ENCODE data around the gene UNK. TPM values are rescaled to one million over a fixed set of nuclear protein-coding genes. Genes with fewer than 3 reads are reported as not detected.
"Not testable (repeated sequence)": the region's sequence is repeated elsewhere in the genome, so short reads cannot be mapped to it uniquely, and the experiment has no call there.

The UNK gene
- total RNA-seq, 4 donors from 2014 or later: 27.8 to 68.2 (median 31.9) TPM

DNA sequence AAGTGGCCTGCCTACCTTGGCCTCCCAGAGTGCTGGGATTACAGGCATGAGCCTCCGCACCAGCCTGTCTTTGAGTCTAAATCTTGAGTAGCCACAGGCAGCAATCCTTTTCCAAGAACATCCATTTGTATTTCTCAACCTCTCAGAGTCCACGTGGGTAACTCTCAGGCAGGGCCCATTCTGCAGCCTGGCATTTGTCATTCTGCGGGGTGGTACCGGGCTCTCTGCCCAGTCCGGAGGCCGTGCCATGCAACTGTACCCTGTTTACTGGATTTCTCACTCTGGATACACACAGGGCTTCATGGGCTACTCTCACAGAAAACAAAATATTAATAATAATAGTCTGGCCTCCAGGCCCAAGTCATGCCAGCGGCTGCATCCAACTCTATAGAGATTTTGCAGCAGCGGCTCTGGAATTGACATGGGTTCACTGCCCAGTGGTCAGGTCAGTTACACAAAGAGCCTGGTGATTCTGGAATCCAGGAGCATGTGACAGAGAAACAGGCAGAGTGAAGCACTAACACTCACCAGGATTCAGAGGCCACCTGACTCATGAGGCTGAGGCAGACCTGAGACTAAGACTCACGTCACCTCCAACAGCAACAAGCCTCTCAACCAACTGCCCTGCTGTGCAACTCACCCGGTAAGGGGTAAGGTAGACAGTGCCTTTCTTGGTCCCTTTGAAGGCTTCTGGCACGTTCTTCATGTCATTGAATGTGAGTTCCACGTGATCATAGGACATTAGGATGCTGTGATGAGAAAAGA lies 66.5 kb downstream of the UNK start:
- TF ChIP-seq POLR2A (IDR thresholded peaks at IDR 0.05) (no peak), EP300 (IDR thresholded peaks at IDR 0.05) (no peak), POLR2AphosphoS5 (IDR thresholded peaks at IDR 0.05) (no peak)
- TF ChIP-seq, protein P1, sequence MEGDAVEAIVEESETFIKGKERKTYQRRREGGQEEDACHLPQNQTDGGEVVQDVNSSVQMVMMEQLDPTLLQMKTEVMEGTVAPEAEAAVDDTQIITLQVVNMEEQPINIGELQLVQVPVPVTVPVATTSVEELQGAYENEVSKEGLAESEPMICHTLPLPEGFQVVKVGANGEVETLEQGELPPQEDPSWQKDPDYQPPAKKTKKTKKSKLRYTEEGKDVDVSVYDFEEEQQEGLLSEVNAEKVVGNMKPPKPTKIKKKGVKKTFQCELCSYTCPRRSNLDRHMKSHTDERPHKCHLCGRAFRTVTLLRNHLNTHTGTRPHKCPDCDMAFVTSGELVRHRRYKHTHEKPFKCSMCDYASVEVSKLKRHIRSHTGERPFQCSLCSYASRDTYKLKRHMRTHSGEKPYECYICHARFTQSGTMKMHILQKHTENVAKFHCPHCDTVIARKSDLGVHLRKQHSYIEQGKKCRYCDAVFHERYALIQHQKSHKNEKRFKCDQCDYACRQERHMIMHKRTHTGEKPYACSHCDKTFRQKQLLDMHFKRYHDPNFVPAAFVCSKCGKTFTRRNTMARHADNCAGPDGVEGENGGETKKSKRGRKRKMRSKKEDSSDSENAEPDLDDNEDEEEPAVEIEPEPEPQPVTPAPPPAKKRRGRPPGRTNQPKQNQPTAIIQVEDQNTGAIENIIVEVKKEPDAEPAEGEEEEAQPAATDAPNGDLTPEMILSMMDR (IDR thresholded peaks at IDR 0.05): no peak
- WGBS: 86% methylated on average over 12 of the region's 12 CpGs
- H3K27ac ChIP-seq: peak overlapping the region; percentile 21
- no peaks in the 10 kb centered on the region for H3K9me3 ChIP-seq
- no peak overlapping the region for H3K4me3 ChIP-seq
- H3K36me3 ChIP-seq: peaks cover 57% of the 10 kb centered on the region
- no peaks in the 10 kb centered on the region for H3K27me3 ChIP-seq
- H3K4me1 ChIP-seq: peaks cover 65% of the 10 kb centered on the region
- no peak for DNase-seq (ENCODE audit: low spot score in 2 of 2)

DNA sequence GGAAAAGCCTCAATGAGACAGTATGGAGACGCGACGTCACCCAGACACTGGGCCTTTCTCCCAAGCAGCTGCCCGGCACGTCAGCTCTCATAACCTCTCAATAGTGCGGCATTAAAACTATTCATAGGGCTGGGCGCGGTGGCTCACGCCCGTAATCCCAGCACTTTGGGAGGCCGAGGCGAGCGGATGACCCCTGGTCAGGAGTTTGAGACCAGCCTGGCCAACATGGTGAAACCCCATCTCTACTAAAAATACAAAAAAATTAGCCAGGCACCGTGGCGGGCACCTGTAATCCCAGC lies 67.0 kb downstream of the UNK start:
- H3K36me3 ChIP-seq: peaks cover 52% of the 10 kb centered on the region
- H3K27ac ChIP-seq; H3K9me3 ChIP-seq; H3K27me3 ChIP-seq; DNase-seq (ENCODE audit: low spot score in 2 of 2); H3K4me3 ChIP-seq: not testable (repeated sequence)
- 91% methylated on average over 15 of the region's 15 CpGs for WGBS
- peaks cover 65% of the 10 kb centered on the region for H3K4me1 ChIP-seq

DNA sequence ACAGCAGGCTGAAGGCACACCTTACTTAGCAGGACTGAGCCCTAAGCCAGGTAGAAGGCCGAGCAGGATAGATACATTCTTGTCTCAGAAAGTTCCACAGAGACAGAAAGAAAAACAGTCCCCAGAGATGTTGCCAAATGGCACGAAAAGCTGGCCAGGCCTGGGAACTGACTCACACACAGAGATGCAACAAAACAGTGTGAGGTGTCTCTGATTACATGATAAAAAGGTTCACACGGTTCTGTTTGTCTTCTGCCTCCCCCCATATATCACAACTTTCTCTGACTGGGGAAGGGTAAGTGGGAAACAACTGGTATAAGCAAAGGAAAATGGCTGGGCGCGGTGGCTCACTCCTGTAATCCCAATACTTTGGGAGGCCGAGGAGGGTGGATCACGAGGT lies 68.8 kb downstream of the UNK start:
- DNase-seq (ENCODE audit: low spot score in 2 of 2): no peak
- H3K4me1 ChIP-seq: peaks cover 54% of the 10 kb centered on the region
- TF ChIP-seq, protein P1 (IDR thresholded peaks at IDR 0.05): no peak
- TF ChIP-seq EP300 (IDR thresholded peaks at IDR 0.05) (no peak), POLR2A (IDR thresholded peaks at IDR 0.05) (no peak), POLR2AphosphoS5 (IDR thresholded peaks at IDR 0.05) (no peak)
- peak overlapping the region; percentile 61 for H3K4me3 ChIP-seq
- no peaks in the 10 kb centered on the region for H3K9me3 ChIP-seq
- peak overlapping the region; percentile 93 for H3K27ac ChIP-seq
- WGBS: 66% methylated on average over 7 of the region's 7 CpGs
- H3K36me3 ChIP-seq: peaks cover 34% of the 10 kb centered on the region
- H3K27me3 ChIP-seq: no peaks in the 10 kb centered on the region

- Histone ChIP-seq H3K27me3 (no peaks in the 10 kb centered on the region), H3K4me1 (peaks cover 47% of the 10 kb centered on the region), H3K27ac (peak overlapping the region; percentile 93), H3K4me3 (peak overlapping the region; percentile 61), H3K9me3 (no peaks in the 10 kb centered on the region), H3K36me3 (peaks cover 30% of the 10 kb centered on the region)
- TF ChIP-seq POLR2A (IDR thresholded peaks at IDR 0.05) (peak in 1 of 2 donors; percentile 5), EP300 (IDR thresholded peaks at IDR 0.05) (no peak)
- peak in 1 of 2 donors; percentile 73 for DNase-seq (ENCODE audit: low spot score in 2 of 2)
- WGBS: 19% methylated on average over 7 of the region's 7 CpGs
Measured at GRCh38 chr17:75854101-75854748, 69.6 kb downstream of the UNK start.

DNA sequence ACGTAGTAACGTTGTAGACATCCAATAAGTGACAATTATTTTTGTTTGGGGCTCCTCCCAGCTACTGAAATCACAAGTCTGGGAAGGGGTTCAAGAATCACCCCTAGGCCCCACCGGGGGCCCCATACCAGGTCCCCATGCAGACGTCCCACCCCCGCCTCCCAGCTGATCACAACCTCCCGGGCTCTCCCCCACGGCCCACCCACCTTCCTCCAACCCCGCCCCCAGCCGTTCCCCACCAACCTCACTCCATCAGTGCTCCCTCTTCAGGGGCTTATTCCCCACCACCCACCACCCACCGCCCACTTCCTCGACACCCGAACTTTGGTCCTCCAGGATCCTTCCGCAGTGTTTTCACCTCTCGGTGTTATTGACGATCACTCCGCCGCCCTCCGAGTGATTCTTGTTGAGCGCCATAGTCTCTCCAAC lies 70.3 kb downstream of the UNK start:
- TF ChIP-seq, protein P1 (IDR thresholded peaks at IDR 0.05): peak; percentile 20 to 23
- TF ChIP-seq POLR2A (IDR thresholded peaks at IDR 0.05) (no peak), POLR2AphosphoS5 (IDR thresholded peaks at IDR 0.05) (peak in 1 of 3 donors; percentile 65), EP300 (IDR thresholded peaks at IDR 0.05) (no peak)
- no peak for DNase-seq (ENCODE audit: low spot score in 2 of 2)
- Histone ChIP-seq H3K4me3 (peak overlapping the region; percentile 61), H3K27ac (peak overlapping the region; percentile 93), H3K36me3 (peaks cover 23% of the 10 kb centered on the region), H3K9me3 (no peaks in the 10 kb centered on the region), H3K4me1 (peaks cover 42% of the 10 kb centered on the region), H3K27me3 (no peaks in the 10 kb centered on the region)
- WGBS: 0% methylated on average over 19 of the region's 19 CpGs

- WGBS: 0% methylated on average over 15 of the region's 58 CpGs
- Histone ChIP-seq H3K27ac (peak within 1 kb of the TSS; percentile 93), H3K27me3 (no peaks in the 10 kb centered on the region), H3K9me3 (no peaks in the 10 kb centered on the region), H3K4me3 (peak within 1 kb of the TSS; percentile 61), H3K4me1 (peaks cover 39% of the 10 kb centered on the region), H3K36me3 (peaks cover 18% of the 10 kb centered on the region)
- peak; percentile 100 for DNase-seq (ENCODE audit: low spot score in 2 of 2)
- TF ChIP-seq POLR2AphosphoS5 (IDR thresholded peaks at IDR 0.05) (peak; percentile 96 to 100 (median 99)), POLR2A (IDR thresholded peaks at IDR 0.05) (peak; percentile 94 to 98), EP300 (IDR thresholded peaks at IDR 0.05) (no peak)
- TF ChIP-seq, protein P1 (IDR thresholded peaks at IDR 0.05): peak; percentile 21 to 30
Measured at GRCh38 chr17:75855310-75856061, 70.9 kb downstream of the UNK start, which contains the start of gene WBP2. Gene WBP2 (minus strand): TSS chr17:75855335. CDS start chr17:75855297, 38 bp downstream.

Data from suprapubic skin (tissue), 4 donors.